Right ventricle myocardium superior (tissue), 1 donor: ENCODE measurements around the gene ESRRG. TPM values are rescaled to one million over a fixed set of nuclear protein-coding genes. Genes with fewer than 3 reads are reported as not detected.

ENCODE experiments used
- ATAC-seq: fragments of 200-7000 bp; cut with Tn5 transposase; one replicate; pipeline ENCODE4 v1.9.1; 2020; ENCODE audit warnings: mild to moderate bottlenecking; ENCODE audit not compliant: poor library complexity
- DNase-seq: peaks from one replicate; pipeline ENCODE4 v3.0.0-alpha.2; 2020
- intact Hi-C: fragments of 100-400 bp; cut with DNase I; formaldehyde crosslinking; loops from one replicate; pipeline ENCODE4 v1.11.2; 2022
- long read RNA-seq: library from polyadenylated mRNA; unstranded; transcript quantifications from one replicate; pipeline ENCODE4 v2.0.0, GENCODE V29; 2021
- total RNA-seq: library from RNA; stranded (reverse); fragmentation: NEBNext Ultra II Directional; extraction: Animal tissue kit (Norgen Biotek cat#: 25700); gene quantifications from one replicate; pipeline ENCODE4 v1.2.1, GENCODE V29; 2021
- donor health status: DM: no; HTN: yes; CAD: no; lungs with severe emphysema.

ESRRG gene
- 45.5 TPM for total RNA-seq
- long read RNA-seq, full-length matches to known transcripts: 7 of 30 reads
- long read RNA-seq, partial matches to known transcripts: 8 of 30 reads
- long read RNA-seq, other reads (novel, unspliced or antisense): 15 of 30 reads

DNA sequence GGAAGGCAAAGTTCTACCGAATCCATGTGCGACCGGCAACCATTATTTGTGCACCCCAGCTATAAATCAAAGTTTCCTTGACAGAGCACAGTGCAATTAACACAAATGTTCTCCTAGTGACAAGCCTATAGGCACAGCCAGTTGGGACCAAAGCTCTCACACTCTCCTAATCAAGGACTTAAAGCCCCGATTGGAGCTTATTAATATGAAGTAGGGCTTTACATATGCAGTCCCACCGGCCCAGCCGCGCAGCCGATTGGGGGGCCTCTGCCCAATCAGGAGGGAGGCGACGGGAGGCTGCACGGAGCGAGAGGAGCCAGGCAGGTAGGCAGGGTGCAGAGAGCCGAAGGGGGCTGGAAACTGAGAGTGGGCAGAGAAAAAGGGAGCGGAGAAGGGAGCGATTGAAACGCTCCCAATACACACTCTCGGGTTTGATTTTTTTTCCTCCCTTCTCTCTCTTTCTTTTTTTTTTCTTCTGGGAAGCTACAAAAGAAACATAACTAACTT lies at the start of gene ESRRG:
Gene ESRRG, minus strand, starts transcription at position 156 of the 507 bp plus-strand sequence. Its CDS starts 130 bp downstream, at position 26.
- peak; percentile 95 for ATAC-seq
- intact Hi-C loops: no loop called here
- DNase-seq: peak; percentile 80

DNA sequence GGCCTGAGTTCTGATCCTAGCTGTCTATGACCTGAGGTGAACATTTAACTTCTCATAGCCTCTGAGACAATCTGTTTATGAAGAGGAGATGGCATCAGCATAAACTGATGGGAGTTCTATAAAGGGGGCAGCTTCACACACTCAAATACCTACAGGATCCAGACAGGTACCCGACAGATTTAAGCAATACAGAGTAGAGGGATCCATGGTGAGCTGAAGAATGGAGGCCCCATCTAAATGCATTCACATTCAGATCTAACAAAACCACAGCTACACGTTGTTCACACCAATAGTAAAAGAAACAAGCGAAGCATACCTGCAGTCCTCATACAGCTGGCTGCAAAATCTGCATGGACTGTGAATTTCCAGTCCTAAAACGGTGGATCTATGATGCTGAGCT lies 48.7 kb upstream of the ESRRG start:
- DNase-seq (no peak), ATAC-seq (no peak)
- intact Hi-C loops: no loop called here

DNA sequence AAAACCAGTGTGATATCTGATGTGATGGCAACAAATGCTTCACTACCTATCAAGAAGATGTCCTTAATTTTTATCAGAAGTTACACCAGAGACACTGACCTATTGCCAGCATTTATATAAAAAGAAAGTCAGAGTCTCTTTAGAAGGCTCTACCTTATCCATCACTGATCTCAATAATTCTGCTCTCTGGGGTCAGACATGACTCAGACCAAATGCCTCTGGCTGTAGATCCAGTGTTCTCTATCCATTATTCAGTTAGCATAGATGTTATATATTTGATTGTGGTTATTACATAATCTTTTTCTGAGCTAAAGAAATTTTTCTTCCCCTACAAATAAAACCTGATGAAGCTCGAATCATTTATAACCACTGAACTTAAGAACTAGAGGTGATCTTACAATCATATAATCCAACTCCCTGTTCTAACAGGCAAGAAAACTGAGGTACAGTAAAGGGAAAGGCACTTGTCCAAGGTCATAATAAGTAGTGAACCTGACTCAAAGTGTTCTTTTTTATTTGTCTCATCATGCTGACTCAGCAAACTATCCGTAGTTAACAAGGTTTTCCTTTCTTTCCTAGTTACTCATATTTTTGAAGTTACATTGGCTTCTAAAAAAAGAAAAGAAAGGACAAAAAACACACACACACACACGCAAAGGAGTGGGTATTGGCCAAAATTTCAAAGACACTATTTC lies 43.6 kb upstream of the ESRRG start:
- DNase-seq (no peak), ATAC-seq (no peak)
- intact Hi-C loops: no loop called here

DNA sequence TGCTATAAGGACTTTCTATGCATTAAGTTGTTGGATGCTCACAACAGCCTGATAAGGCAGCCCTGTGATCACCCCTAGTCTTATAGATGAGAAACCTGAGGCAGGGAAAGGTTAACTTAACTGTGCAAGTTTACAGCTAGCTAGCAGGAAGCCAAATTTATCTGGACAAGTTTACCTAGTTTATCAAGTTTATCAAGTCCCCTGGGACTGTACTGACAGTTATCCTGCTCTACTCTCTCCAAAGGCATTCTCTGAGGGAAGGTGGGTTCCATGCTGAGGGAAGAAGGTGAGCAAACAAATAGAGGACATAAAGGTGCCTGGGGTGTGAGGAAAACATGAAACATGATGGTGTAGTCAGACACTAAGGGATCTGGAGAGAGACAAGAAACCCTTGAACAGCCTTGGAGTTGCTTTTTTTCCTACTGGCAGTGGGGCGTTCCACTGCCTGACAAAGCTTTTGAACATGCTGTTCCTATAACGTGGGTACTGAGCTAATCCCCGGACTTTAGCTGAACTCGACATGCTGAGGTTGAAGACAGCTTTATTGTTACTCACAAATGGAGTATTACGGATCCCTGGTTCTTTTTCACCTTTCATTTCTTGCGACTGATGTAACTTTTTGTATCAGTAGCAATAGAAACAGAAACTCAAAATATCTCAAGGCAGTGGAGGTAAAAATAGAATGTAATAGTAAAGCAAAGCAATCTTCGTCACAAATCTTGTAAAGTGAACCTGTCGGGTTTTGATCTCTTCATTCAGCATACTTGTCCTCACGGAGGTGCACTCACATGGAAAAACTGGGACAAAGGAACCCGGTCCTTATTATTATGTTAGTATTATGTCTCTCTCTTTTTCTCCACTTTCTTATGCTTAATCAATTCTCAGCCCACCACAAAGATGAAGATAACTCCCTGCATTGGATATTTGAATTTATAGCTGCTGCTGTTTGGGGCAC lies 42.4 kb upstream of the ESRRG start:
- intact Hi-C loops: no loop called here

DNA sequence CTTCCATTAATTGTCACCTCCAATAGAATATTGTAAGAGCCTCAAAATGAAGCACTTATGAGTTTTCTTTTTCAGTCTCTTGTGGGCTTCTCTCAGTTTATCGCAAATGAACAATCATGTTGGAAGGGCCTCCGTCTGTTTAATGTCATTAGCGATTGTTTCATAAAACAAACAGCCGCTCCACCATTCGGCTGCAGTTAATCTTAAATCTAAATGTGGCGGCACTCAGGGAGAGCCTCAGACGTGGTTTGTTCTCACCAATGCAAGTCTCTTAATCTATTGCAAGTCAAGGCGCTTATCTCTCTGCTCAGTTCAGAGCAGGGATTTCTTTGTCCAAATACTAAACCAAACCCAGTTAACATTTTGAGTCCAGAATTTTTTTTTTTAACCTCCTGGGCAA lies 34.9 kb upstream of the ESRRG start:
- DNase-seq (no peak), ATAC-seq (peak; percentile 68)
- intact Hi-C loops: no loop called here

More for the DNA sequence above, 42.4 kb upstream of the ESRRG start:
- no peak for DNase-seq
- ATAC-seq: peak; percentile 82

DNA sequence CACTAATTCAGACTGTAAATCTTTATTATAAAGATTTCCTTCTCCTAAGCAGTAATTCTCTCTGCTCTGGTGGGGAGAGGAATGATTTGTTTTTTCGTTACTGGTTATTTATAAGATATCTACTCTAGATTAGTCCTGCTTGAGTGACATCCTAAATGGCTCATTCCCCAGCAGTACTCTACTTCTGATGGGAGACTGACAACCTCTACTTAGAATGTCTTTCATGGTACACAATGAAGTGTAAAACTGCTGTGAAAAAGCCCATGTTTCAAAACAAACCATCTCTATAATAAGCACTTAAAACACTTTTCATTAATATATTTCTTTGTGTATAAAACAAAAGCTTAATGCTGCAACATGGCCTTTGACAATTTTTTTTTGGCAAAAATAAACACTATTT lies 33.9 kb upstream of the ESRRG start:
- intact Hi-C loops: no loop called here
- DNase-seq (no peak), ATAC-seq (no peak)

DNA sequence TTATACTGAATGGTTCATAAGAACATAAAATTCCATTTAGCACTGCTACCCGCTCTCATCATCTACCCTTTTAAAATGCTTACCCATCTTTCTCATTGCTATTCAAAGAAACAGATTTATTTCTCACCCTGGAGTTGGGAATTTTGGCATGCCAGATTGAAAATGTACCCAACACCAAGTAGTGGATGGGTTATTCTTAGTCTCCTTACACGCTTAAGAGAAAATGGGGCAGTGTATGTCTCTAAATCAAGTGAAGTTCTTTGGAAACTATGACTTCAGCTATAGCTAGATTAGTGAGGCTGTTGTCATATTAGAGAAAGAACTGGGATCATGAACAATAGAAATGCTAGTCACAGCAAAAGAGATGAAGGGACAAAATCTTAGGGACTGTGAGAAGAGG lies 27.7 kb upstream of the ESRRG start:
- ATAC-seq (peak; percentile 42), DNase-seq (no peak)
- intact Hi-C loops: no loop called here

DNA sequence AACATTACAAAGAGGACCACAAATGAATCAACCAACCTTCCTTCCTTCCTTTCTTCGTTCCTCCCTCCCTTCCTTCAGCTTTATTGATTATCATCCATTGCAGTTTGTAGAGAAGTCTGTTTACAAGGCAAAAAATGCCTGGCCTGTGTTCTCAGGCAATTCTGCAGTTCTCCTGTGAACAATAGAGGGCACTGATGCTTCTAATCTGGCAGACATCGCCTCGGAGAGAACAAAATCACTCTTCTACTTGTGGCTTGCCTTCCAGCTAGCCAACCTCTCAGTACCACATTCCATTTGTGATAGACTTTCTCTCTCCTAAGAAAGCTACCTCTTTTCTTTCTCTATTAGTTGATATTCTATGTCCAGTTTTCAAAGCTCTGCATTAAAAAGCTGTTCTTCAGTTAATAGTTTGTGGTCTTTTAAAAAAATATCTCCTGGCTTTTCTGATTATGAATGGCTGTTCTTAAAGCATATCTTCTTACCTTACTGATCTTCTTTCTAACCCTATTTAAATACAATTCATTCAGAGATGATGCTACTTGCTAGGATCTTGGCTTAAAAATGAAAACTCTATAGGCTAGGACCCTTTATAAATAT lies 26.9 kb upstream of the ESRRG start:
- no peak for DNase-seq
- intact Hi-C loops: no loop called here
- peak; percentile 91 for ATAC-seq

DNA sequence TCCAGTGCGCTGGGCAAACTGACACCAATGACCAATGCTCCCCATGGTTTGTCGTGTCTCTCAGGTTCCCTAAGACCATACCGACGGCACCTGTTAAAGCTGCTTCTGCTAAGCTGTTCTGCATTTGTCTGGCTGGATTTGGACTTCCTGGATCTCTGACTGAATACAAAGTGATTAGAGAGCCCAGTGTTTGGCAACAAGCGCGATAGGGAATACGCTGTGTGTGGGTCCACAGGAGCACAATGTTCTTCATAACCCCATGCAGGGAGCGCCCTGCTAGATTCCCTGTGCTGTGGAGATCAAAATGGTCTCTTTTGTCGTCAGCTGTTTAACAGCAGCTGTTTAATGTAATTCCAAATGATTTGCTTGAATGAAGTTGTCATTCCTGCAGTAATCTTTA lies 26.0 kb upstream of the ESRRG start:
- DNase-seq (no peak), ATAC-seq (peak; percentile 70)
- intact Hi-C loops: no loop called here

DNA sequence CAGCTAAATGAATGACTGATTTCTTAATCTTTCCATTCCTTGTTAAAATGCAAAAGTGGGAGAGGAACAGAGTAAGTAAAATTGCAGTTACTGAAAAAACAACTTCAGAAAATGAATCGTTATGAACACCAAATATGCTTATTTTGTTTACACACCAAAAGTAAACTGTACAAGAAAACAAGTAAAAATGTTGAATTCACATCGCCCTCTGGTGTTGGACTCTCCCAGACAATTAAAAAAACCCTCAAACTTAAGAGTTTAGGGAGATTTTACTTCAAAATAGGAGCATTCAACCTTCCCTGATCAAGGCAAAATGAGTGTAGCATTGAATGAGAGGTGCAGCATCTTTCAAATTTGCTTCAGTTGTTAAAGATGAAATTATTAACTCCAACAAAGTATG lies 19.4 kb upstream of the ESRRG start:
- no peak for ATAC-seq
- no peak for DNase-seq
- intact Hi-C loops: no loop called here

DNA sequence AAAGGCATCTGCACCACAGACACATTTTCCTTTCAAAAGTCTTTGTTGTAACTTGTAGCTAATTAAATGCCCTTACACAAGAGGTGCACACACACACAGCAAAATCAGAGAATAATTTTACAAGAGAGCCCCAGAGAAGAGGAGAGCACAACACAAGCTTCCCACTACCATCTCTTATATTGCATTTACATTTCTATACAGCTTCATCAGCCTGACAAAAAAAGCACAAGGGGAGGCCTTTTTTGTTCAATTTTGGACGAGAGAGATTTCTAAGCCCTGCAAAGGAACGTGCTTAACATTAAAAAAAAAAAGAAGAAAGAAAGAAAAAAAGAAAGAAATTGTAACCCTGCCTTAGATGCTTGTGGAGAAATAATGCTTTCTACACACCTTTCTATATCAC lies 17.1 kb upstream of the ESRRG start:
- ATAC-seq (no peak), DNase-seq (no peak)
- intact Hi-C loops: no loop called here

DNA sequence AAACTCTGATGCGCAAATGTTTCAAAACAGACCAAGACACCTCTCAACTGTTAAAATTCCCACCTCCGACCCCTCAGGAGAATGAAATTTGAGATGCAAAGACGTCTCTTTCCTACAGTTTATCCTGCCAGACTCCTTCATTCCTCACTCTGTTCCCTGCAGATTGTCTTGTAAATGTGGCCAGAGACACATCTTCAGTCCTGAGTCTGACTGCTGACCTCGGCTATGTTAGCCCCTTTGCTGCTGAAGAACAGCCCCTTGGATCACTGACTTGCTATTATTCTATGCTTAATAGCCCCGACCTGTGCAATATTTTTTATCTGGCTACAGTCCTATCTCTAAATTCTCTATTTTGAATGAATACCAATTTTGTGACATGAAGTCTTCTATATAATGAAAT lies 16.6 kb upstream of the ESRRG start:
- ATAC-seq: no peak
- intact Hi-C loops: no loop called here

DNA sequence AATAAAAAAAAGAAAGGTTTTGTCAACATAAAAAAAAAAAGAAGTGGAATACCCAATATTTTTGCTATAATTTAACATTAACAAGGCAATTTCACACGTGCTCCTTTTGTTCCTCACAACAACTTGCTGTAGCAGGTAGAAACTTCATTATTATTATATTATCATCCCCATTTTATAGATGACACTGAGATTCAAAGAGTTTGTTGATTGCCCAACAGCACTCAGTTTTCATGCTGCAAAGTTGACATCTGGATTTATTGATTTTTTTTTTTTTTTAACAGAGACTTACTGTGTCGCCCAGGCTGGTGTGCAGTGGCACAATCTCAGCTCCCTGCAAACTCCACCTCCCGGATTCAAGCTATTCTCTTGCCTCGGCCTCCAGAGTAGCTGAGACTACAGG lies 8.9 kb upstream of the ESRRG start:
- intact Hi-C loops: no loop called here
- ATAC-seq (no peak), DNase-seq (no peak)

More for the DNA sequence above, 16.6 kb upstream of the ESRRG start:
- no peak for DNase-seq

DNA sequence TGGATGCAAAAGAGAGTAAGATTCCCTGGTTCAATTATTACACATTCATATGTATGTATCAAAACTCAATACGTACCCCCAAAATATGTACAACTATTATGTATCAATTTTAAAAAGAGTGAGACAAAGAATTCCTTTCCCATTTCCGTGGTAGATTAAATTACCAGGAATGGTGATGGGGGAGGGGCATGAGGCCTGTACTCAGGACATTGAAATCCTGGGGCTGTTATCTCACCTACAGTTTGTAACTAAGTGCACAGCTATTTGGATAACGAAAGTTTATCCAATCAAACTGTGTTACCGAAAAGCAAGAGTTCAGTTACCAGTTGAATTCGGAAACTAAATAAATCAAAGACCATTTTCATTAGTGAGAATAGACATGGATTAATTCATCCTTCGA lies 8.3 kb upstream of the ESRRG start:
- intact Hi-C loops: no loop called here
- no peak for DNase-seq
- no peak for ATAC-seq

DNA sequence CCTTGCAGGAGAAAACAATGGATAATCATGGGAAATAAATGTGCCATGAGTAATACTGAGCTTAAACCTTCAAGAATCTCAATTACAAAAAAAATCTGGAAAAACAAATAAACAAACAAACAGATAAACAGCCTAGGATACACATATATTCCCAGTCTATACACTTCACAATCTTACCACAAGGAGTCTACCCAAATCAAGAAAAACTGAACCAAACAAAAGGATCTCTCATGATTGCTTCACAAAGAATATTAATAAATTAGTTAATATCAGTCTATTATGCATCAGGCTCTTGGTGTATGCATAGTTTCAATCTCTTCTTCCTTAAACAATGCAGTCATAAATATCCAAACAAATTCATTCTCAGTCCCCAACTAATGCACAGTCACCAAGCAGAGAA lies 3.2 kb upstream of the ESRRG start:
- ATAC-seq (no peak), DNase-seq (no peak)
- intact Hi-C loops: no loop called here

DNA sequence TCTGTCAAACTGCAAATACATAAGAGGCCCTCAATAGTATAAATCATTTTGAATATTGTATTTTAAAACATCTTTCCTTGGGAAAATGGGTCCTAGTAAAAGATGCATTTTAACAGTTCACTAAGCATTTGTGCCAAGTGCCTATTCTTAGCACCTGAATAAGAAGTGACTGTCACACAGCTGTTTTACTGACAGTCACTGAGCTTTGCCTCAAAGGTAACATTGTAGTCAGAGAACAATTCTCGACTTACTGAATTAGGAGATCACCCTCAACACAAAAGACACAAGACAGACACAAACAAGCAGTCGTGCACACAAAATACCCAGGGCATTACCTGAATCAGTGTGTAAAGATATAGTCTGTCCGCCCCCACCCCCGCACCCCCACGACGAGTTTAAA lies 408 bp downstream of the ESRRG start:
- ATAC-seq (peak; percentile 76), DNase-seq (no peak)
- intact Hi-C loops: no loop called here

DNA sequence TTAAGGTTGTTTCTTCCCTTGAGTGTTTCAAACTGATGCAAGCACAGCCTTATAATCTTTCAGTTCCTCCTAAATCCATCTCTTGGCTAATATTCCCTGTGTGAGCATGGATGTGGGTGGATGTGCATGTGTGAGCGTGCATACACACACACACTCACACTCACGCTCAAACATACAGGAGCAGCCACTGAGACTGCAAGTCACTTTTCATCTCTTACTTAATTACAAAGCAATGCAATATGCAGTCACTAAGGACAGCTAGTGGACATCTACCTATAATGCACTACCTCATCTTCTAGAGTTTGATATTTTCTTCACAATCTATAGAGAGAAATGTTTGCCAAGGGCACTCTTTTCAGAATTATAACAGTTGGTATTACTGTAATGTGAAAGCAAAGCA lies 1.4 kb downstream of the ESRRG start:
- intact Hi-C loops: no loop called here
- ATAC-seq: peak; percentile 42
- no peak for DNase-seq

DNA sequence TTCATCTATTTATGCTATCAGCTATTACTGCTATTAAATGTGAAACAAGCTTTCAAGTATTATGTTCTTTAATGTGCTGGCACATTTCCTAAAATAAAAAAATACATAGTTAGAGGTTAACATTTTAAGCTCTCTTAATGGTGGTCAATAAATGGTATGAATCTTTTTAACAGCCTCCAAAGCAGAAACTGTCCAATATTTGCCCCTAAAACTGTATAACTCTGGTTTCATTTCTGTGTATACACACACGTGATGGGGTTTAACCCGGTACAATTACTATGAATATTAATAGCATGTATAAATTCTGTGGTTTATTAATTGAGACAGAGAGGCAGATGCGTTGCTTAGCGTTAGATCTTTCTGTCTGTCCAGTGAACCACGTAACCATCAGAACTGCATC lies 2.2 kb downstream of the ESRRG start:
- intact Hi-C loops: no loop called here
- DNase-seq: no peak
- no peak for ATAC-seq

DNA sequence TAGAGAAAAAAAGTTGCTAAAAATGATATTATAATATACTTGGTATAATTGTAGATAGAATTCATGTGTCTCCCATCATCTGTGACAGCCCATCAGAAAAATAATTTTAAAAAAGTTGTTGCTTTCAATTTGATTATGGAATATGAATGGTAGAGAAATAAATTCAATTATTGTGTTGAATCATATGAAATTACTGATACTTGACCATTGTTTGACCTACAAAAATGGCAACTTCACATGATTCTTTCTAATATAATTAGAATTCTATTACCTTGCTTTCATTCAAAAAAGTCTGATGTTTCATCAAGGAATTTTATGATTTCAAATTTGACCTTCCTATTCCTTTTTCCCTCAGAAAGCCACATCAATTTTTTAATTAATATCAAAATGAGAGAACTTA lies 11.5 kb downstream of the ESRRG start:
- intact Hi-C loops: no loop called here
- no peak for ATAC-seq
- DNase-seq: no peak
